Inflammatory macrophage treated with lipopolysaccharide for 1 hour (primary cell): ENCODE measurements around the gene ACOX1.

Experiments
- DNase-seq, 2 donors: peaks; one replicate each; pipeline ENCODE4 v3.0.0-alpha.2; 2020 to 2022

Gene ACOX1

DNA sequence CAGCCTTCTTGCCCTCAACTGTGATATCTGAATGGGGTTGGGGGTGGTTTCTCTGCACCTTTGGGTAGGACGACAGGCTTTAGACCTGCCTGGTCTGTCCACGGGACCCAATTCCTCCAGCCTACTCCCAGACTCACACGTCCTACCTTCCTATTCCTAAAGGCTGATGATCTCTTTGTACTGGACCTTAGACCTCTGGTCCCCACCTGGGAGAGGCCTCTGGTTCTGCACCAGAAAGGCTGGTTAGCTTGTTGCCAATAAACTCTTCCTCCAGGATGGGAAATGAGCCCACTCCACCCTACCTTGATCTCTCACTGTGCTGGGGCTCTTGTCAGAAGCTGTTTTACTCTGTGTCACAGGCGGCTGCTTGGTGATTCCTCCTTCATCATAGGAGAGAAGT lies 52.5 kb downstream of the ACOX1 start:
- no peak for DNase-seq

DNA sequence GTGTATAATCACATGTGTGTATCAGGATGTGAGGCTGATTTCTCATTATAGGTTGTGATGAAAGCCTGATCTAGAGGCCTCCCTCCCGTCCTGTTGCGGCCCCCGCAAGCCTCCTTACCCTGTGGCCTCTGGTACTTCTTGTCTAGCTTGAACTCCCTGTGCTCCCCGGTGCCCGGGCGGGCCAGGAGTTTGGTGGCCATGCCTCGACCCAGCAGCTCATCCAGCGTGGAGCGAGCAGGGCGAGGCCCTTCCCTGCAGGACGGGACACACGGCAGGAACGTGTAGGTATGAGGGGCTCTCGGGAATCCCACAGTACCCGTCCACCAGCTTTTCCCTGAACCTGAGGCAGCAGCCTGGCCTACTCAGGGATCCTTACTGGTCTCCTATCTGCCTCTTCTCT lies 53.1 kb downstream of the ACOX1 start:
- DNase-seq = no peak

DNA sequence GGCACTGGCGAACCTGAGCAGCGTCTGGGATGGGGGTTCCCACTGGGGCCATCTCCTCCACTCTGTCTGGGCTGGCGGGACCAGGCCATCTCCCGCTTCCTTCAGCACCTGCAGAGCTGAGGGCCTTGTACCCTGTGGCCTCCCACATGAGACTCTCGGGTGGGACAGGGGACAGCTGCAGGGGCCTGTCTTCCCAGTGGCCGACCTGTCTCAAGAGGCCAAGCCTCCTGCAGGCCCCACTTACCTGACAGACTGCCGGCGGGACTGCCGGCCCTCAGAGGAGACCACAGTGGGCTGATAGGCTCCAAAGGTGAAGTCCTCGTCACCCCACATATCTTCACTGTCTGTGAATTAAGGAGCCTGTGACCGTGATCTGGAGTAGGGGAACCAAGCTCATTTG lies 53.9 kb downstream of the ACOX1 start:
- no peak for DNase-seq

DNA sequence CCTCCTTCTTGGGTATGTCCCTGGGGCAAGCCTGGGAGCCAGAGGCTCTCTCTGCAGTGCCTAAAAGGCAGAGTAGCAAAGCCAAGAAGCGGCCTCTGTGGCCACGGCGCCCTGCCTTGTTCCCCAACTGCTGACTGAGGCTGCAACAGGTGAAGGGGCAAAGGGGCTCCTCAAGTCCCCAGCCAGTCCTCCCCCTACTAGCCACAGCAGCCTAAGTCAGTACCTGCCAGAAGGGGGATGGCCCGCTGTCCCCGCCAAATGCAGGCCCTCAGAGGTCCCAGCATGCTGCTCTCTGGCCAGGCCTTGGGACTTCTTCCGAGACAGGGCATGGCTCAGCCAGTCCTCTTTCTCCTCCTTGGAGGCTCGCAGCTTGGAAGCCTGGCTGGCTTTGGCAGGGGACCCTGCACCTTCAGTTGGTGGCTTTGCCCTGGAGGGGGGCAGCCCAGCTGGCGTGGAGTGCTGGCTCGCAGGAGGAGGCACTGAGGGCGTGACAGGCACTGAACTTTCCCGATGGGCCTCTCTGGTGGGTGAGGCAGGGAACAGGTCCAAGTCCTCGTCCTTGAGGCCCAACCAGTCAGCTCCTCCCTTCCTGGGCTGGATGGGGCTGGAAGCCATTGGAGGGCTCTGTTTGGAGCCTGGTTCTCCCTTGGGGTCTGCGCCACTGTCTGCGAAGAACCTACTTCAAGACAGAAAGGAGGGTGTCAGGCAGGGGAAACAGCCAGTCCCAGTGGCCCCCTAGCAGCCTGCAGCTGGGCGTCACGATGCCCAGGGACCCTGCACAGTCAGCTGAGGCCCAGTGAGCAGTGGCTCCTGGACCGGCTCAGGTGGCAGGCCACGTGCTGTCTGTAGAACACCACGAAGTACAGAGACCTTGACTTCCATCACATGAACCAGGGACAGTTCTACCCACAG lies 55.7 kb downstream of the ACOX1 start:
- no peak for DNase-seq

DNA sequence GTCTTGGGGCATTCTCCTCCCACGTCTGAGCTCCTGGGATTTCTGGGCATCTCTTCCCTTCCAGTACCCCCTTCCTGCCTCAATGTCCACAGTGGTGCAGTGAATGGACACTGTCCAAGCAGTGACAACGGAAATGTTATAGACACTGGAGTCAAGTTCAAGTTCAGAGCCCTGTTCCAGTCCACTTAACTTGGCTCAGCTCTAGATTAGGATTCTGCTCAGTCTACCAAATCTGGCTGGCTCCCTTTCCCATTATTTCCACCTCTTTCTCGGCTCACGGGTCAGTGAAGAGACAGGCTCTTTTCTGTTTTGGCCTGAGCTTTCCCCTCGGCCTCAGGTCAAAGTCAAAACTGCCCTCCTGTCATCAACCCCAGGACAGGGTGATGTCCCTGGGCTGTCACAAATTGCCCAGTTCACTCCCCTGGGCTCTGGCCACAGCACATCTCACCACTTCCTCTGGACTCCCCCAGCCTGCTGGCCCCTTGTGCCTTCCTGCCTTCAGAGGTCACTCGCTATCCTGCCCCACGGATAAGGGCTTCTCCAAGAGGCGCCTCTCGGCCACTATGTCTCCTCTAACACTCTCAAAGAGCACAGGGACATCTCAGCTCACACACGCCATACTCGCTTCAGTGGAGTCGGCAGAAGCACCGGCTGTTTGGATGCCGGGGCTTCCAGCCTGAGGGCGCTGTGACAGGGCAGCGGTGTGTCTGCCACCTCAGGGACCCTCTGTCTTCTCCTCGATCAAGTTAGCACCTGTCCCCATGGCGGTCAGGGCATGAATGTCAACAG lies 56.6 kb downstream of the ACOX1 start:
- no peak for DNase-seq

- DNase-seq = no peak
These were observed 57.4 kb downstream of the ACOX1 start for GRCh38 chr17:75921596-75921995.

DNA sequence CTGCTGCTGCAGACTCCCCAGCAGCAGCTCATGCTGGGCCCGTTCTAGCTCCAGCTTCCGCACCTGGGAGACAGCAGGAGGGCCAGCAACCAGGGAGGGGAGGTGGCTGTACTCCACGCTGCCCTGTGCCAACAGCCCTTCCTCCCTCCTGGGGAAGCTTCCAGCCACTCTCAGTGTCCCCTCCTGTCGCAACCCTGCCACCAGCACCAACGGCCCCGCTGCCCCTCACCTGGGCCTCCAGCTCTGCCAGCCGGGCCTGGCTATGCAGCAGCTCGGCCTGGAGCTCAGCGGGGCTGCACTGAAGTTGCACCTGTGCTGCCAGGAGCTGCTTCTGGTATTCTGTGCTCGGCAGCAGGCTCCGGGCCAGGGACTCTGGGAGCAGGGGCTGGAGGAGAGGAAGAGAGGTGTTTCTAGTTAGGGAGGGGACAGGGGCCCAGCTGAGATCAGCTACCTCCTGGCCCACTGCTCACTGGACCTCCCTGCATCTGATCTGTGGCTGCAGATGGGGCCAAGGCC lies 58.9 kb downstream of the ACOX1 start:
- no peak for DNase-seq

DNA sequence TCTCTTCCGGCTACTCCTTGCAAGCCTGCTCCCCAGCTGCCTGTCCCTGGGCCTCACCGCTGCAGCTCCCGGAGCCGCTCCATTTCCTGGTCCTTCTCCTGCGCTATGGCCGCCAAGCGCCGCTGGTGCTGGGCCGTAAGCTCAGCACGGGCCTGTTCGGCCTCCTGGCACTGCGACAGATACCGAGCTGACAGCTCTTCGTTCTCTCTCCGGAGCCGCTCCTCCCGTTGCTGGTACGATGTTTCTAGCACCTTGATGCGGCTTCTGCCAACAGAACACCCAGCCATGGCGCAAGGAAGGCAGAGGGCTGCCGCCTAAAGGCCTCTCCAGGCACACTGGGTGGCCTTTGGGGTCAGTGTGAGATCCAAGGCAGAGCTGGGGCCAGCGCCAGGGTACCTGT lies 59.4 kb downstream of the ACOX1 start:
- no peak for DNase-seq

DNA sequence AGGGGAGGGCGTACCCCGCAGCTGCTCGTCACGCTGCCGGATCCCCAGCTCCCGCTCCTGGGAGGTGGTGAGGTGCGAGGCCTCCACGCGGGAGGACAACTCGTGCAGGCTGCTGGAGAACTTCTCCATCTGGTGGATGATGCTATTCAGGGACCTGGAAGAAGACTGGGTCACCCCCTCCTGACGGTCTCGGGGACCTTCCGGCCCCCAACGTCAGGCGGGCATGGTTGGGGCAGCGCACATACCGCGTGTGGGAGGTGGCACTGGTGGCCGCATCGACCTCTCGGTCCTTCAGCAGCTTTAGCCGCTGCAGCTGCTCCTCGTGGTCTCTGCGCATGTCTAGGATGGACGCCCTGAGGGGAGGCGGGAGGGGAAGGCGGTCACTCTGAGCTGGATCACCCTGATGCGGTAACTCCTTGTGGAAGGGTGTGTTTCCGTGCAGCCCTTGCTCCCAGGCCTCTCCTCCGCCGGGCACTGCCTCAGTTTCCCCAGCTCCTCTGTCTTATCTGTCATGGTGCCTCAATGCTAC lies 61.0 kb downstream of the ACOX1 start:
- no peak for DNase-seq

DNA sequence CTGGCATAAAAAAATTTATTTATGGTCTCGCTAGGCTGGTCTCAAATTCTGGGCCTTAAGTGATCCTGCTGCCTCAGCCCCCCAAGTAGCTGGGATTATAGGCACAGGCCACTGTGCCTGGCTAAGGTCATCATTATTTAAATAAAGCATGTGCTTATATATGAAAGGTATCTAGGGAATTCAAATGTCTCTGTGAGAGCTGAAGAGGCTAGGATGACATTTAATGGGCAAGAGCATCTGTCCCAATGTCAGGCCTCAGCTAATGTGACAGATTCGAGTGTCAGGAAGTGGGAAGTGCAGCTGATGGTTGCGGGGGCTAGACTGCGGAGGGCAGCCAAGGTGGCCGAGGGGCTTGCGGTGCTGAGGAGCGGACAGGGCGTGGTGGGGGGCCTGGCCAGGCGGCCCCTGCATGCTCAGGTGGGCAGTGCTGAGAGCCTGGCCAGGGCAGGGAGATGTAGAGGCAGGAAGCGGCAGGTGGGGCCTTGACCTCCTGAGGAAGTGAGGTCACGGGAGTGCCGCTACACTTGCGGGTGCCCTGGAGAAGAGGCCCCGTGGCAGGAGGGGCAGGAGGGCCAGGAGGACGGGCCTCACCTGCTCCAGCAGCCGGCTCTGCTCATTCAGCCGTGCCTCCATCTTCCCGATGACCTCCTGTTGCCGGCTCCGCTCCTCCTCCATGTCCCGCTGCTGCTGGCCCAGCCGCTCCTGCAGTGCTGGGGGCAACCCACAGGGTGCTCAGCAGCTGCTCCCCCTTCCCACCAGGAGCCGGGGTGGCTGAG lies 61.6 kb downstream of the ACOX1 start:
- no peak for DNase-seq

DNA sequence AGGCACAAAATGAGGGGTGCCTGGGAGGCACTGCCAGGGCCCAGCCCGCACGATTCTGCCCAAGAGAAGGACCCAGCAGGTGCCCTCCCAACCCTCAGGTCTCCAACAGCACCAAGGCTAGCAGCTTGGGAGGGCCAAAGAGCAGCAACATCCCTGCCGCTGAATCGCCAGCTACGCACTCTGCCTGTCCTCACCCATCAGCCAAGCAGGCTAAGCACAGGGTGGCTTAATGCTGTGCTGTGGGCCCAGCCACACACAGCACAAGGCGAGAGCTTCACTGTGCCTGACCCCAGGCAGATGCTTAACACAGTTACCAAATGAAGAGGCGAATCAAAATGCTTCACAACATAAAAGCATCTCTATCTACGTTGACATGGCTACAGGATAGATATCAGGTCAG lies 63.7 kb downstream of the ACOX1 start:
- DNase-seq = no peak

- DNase-seq = no peak
These were observed 64.2 kb downstream of the ACOX1 start for GRCh38 chr17:75914643-75915267.

- DNase-seq = no peak
These were observed 65.3 kb downstream of the ACOX1 start for GRCh38 chr17:75913537-75914210.

DNA sequence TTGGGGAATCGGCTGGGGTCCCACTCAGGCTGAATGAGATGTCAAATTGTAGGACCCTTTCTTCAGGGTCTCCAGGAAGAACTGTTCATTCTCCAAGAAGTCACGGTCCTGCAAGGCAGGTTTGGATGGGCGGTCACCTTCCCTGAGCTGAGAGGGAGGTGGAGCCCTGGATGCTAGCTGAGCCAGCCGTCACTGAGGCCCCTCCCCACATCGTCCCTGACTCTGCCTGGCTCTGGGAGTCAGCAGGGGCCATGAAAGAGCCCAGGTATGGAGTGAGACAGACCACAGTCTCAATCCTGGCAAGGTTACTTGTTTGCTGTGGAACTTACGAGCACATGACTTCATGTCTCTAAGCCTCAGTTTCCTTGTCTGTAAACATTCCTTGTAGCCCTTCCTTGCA lies 68.3 kb downstream of the ACOX1 start:
- DNase-seq = no peak

DNA sequence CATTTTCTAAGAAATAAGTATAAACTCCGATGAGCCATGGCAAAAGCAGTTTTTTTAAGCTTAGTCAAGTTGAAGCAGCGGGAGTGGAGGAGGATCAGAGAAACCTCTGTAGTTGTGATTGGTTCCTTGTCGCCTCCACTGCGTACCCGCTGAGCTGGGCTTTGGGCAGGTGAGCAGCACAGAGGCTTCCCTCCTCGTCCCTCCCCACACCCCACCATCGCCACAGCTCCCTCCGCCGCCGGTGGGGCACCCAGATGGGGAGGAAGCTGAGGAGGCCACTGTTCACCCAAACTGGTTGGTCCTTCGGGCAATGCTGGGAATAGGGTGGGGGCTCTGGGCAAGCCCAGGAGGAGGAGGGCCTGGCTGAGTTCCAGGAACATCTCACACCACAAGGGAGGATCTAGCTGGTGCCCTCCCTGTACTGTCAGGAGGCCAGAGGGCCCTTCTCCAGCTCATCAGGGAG lies 69.1 kb downstream of the ACOX1 start:
- DNase-seq = no peak

DNA sequence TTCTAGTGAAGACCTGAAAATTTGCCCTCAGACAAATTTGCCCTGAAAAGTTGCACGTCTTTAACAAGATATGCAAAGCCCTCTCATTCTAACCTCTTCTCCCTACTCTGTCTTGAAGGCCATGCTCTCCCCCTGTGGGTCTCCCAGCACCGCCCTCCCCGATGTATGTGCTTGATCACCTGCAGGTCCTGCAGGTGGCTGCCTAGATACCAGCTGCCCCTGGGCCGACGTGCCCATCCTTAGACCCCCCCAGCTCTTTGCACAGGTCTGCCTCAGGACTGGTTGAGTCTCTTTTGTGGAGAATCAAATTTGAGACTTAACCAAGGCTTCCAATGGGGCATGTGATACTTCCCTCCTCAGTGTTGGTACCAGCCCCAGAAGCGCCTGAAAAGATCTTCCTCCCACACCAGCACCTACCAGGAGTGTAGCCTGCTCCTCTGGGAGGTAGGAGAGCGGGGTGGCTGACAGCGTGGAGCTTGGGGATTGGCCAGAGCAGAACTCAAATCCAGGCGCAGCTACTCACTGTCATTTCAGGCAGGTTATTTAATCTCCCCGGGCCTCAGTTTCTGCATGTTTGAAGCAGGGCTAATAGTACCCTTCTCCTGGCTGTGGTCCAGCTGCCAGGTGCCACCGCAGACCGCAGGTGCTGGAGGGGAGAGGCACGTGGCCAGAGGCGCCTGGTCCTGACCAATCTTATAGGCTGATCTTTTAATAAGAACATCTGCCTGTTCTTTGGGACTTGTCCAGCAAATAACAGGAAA lies 69.7 kb downstream of the ACOX1 start:
- no peak for DNase-seq

GRCh38 chr17:75908201-75908600 lies 70.8 kb downstream of the ACOX1 start:
- no peak for DNase-seq

GRCh38 chr17:75906143-75906884 lies 72.7 kb downstream of the ACOX1 start:
- no peak for DNase-seq

GRCh38 chr17:75904749-75905521 lies 74.0 kb downstream of the ACOX1 start, which contains the start of gene MRPL38:
Gene MRPL38, minus strand, starts transcription at chr17:75904884. Its CDS starts 9 bp downstream, at chr17:75904875.
- peak; percentile 88 to 92 for DNase-seq
